GM19099 (cell line): ENCODE results near the gene LACRT.

Source experiments
- POLR2A ChIP-seq: IDR thresholded peaks from 3 replicates; pipeline ENCODE4 v1.6.1; 2011; ENCODE audit warnings: low read depth; ENCODE audit not compliant: insufficient read length; ENCODE audit errors: extremely low read depth

LACRT gene

GRCh38 chr12:54588890-54589267 lies 45.8 kb downstream of the LACRT start:
- no peak for TF ChIP-seq POLR2A

DNA sequence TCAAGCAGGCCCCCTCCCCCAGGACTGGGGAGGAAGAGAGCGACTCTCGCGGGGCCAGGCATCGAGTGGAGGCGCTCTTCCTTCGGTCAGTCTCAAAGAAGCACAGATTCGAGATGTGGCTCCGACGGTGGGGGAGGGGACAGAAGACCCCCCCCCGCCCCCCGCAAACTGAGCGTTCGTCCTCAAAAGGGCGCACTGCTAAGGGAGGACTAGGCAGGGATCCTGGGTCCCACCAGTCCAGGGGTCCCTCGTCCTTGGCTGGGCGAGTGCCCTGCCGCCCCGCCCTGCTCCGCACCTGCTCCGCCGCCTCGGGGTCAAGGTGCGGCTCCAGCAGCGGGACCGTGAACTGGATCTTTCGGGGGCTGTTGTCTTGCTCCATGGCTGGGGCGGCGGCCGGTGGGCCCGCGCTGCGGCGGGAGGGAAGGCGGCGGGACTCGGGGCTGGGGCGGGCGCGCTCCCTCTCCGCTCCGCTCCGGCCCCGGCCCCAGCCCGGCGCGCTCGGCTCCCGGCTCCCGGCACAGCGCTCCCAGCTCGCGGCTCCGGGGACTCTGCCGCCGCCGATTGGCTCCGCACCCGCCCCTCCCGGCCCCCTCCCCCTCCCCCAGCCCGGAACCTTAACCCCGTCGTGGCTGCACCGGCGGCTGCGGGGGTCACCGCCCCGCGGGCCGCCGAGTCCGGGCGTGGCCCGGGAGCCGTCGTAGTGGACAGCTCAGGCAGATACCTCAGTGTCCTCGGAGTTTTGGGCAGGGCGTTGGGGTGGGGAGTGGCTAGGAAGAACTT lies 46.4 kb downstream of the LACRT start, which contains the start of gene PPP1R1A:
Gene PPP1R1A, minus strand, starts transcription at position 550 of the 780 bp plus-strand sequence. Its CDS starts 171 bp downstream, at position 379.
- no peak for TF ChIP-seq POLR2A

DNA sequence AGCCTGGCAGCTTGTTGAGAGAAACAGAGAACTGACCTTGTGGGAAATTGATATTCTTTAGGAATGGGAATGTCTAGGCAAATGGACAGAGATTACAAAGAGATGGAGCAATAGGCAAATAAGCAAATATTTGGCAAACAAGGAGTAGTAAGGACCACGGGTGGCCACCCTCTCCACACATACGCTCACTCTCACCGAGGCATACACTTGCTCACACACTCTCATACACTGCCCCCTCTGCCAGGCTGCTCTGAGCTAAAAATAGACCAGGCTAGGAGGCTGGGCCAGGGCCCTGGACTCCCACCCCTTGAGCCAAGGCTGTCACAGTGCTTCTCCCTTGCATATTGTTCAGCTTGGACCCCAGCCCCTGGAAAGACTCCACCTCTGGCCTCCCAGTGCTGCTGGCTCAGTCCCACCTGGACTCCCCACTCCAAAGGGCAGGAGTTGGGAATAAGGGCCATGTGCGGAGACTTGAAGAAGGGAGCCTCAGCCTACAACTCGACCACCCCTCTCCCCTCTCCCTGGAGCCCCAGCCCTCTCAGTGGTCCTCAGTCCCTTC lies 47.3 kb downstream of the LACRT start:
- TF ChIP-seq POLR2A, result no peak

DNA sequence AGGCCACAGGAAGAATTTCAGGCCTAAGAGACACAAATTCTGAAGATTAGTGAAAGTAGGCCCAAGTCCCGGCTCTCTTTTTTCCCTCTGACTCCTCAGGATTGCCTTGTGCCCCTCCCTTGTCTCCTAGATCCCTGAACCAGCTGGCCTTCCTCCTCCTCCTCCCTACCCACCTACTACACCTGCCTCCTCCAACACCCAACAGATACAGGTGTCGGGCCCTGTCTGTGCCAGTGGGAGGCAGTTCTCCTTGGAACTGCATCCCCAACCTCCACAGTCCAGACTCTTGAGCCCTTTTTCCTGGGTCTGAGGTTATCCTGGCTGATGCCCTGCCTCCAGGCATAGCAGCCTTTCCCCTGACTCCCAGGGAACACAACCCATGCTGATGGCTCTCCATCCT lies 48.1 kb downstream of the LACRT start:
- no peak for TF ChIP-seq POLR2A

GRCh38 chr12:54585243-54585642 lies 49.5 kb downstream of the LACRT start:
- TF ChIP-seq POLR2A, result no peak

GRCh38 chr12:54584128-54584527 lies 50.6 kb downstream of the LACRT start:
- no peak for TF ChIP-seq POLR2A

- no peak for TF ChIP-seq POLR2A
These were observed 51.0 kb downstream of the LACRT start for GRCh38 chr12:54583726-54584125.

DNA sequence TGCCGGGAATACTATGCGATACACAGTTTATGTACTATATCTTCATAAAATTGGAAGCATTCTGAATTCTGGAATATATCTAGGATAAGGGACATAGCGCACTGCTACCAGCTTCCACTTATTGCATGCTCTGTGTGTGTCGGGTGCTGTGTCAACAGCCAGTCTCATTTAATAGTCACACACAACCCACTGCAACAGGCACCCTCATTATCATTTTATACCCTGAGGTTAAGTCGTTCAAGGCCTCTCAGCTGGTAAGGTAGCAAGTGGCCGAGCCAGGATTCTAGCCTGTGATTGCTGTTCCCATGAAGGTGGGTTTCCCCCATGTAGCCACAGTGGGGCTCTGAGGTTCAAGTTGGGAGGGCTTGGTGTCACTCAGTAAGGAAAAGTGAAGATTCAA lies 53.3 kb downstream of the LACRT start:
- TF ChIP-seq POLR2A, result no peak
